ENCODE data around the gene ACO2. TPM values are rescaled to one million over a fixed set of nuclear protein-coding genes. Genes with fewer than 3 reads are reported as not detected.
"Not testable (repeated sequence)": the region's sequence is repeated elsewhere in the genome, so short reads cannot be mapped to it uniquely, and the experiment has no call there.

The ACO2 gene
- total RNA-seq, 1 experiment from 2014 or later, result 90.5 TPM

GRCh38 chr22:41429232-41429950 is 39.5 kb upstream of the ACO2 start:
- H3K4me3 ChIP-seq (ENCODE audit: low read depth, low read length), result no peak overlapping the region
- no peak overlapping the region for H3K4me3 Mint-ChIP-seq (ENCODE audit: unreplicated experiment)
- H3K27ac Mint-ChIP-seq (ENCODE audit: unreplicated experiment), result no peak overlapping the region
- no peaks in the 10 kb centered on the region for H3K4me1 ChIP-seq
- intact Hi-C loops (cut with micrococcal nuclease; ENCODE audit: unreplicated experiment), result no loop called here
- no peaks in the 10 kb centered on the region for H3K27me3 ChIP-seq (replicated peaks; ENCODE audit: control insufficient read depth, insufficient read depth, low read length)
- TF ChIP-seq CTCF (IDR thresholded peaks at IDR 0.05; ENCODE audit: insufficient read depth in 1 of 2, low read depth in 1 of 2, low read length in 1 of 2, severe bottlenecking in 1 of 2, unreplicated experiment in 1 of 2), result no peak
- POLR2A ChIA-PET, result interaction anchor here (0.6 kb wide), 1 partner anchor 507 kb away, joined by 6 read pairs; no protein-coding TSS in a partner anchor
- H3K4me1 Mint-ChIP-seq (ENCODE audit: low read depth, unreplicated experiment), result no peaks in the 10 kb centered on the region
- DNase-seq, result no peak
- H3K9me3 ChIP-seq, result no peaks in the 10 kb centered on the region
- H3K36me3 ChIP-seq (ENCODE audit: control insufficient read depth, insufficient read depth, low read length), result no peaks in the 10 kb centered on the region
- H3K36me3 Mint-ChIP-seq (ENCODE audit: insufficient read depth, unreplicated experiment), result peaks cover 42% of the 10 kb centered on the region
- H3K9me3 Mint-ChIP-seq (ENCODE audit: unreplicated experiment), result no peaks in the 10 kb centered on the region
- BruUV-seq (replicated peaks), result no TSS peak
- no peaks in the 10 kb centered on the region for H3K27me3 Mint-ChIP-seq (ENCODE audit: insufficient read depth, unreplicated experiment)
- CTCF ChIA-PET, result interaction anchor here (0.7 kb wide), 2 partner anchors 135 to 354 kb away, joined by 4 to 6 read pairs; no protein-coding TSS in a partner anchor

GRCh38 chr22:41429951-41430332 is 39.0 kb upstream of the ACO2 start:
- Mint-ChIP-seq H3K4me3 (ENCODE audit: unreplicated experiment) (no peak overlapping the region), H3K27me3 (ENCODE audit: insufficient read depth, unreplicated experiment) (no peaks in the 10 kb centered on the region), H3K9me3 (ENCODE audit: unreplicated experiment) (no peaks in the 10 kb centered on the region), H3K36me3 (ENCODE audit: insufficient read depth, unreplicated experiment) (peaks cover 44% of the 10 kb centered on the region), H3K4me1 (ENCODE audit: low read depth, unreplicated experiment) (no peaks in the 10 kb centered on the region), H3K27ac (ENCODE audit: unreplicated experiment) (no peak overlapping the region)
- DNase-seq, result no peak
- Histone ChIP-seq H3K27me3 (replicated peaks; ENCODE audit: control insufficient read depth, insufficient read depth, low read length) (no peaks in the 10 kb centered on the region), H3K4me1 (no peaks in the 10 kb centered on the region), H3K9me3 (no peaks in the 10 kb centered on the region), H3K36me3 (ENCODE audit: control insufficient read depth, insufficient read depth, low read length) (no peaks in the 10 kb centered on the region; the same call in 1 of the 2 replicates), H3K4me3 (ENCODE audit: low read depth, low read length) (no peak overlapping the region)
- no TSS peak for BruUV-seq (replicated peaks)
- CTCF ChIA-PET, result interaction anchor here (0.7 kb wide), 1 partner anchor 355 kb away, joined by 4 read pairs; no protein-coding TSS in a partner anchor
- POLR2A ChIA-PET, result no interaction called here
- no peak for TF ChIP-seq CTCF (IDR thresholded peaks at IDR 0.05; ENCODE audit: insufficient read depth in 1 of 2, low read depth in 1 of 2, low read length in 1 of 2, severe bottlenecking in 1 of 2, unreplicated experiment in 1 of 2)
- intact Hi-C loops (cut with micrococcal nuclease; ENCODE audit: unreplicated experiment), result no loop called here

GRCh38 chr22:41431656-41432055 is 37.3 kb upstream of the ACO2 start:
- intact Hi-C loops (cut with micrococcal nuclease; ENCODE audit: unreplicated experiment), result no loop called here
- no peaks in the 10 kb centered on the region for H3K27me3 Mint-ChIP-seq (ENCODE audit: insufficient read depth, unreplicated experiment)
- no peak for TF ChIP-seq CTCF (IDR thresholded peaks at IDR 0.05; ENCODE audit: insufficient read depth in 1 of 2, low read depth in 1 of 2, low read length in 1 of 2, severe bottlenecking in 1 of 2, unreplicated experiment in 1 of 2)
- Histone ChIP-seq H3K36me3 (ENCODE audit: control insufficient read depth, insufficient read depth, low read length) (peaks cover 3% of the 10 kb centered on the region), H3K27me3 (replicated peaks; ENCODE audit: control insufficient read depth, insufficient read depth, low read length) (no peaks in the 10 kb centered on the region), H3K9me3 (no peaks in the 10 kb centered on the region), H3K4me1 (no peaks in the 10 kb centered on the region), H3K4me3 (ENCODE audit: low read depth, low read length) (no peak overlapping the region)
- H3K36me3 Mint-ChIP-seq (ENCODE audit: insufficient read depth, unreplicated experiment), result peaks cover 58% of the 10 kb centered on the region
- BruUV-seq (replicated peaks), result no TSS peak
- H3K27ac Mint-ChIP-seq (ENCODE audit: unreplicated experiment), result no peak overlapping the region
- CTCF ChIA-PET, result interaction anchor here (0.7 kb wide), 1 partner anchor 101 kb away, joined by 5 read pairs; no protein-coding TSS in a partner anchor
- no peak for DNase-seq
- H3K4me3 Mint-ChIP-seq (ENCODE audit: unreplicated experiment), result no peak overlapping the region
- no peaks in the 10 kb centered on the region for H3K9me3 Mint-ChIP-seq (ENCODE audit: unreplicated experiment)
- POLR2A ChIA-PET, result no interaction called here
- no peaks in the 10 kb centered on the region for H3K4me1 Mint-ChIP-seq (ENCODE audit: low read depth, unreplicated experiment)

GRCh38 chr22:41433480-41433879 is 35.4 kb upstream of the ACO2 start:
- intact Hi-C loops (cut with micrococcal nuclease; ENCODE audit: unreplicated experiment); H3K9me3 ChIP-seq; H3K4me1 ChIP-seq; H3K4me1 Mint-ChIP-seq (ENCODE audit: low read depth, unreplicated experiment); H3K27me3 Mint-ChIP-seq (ENCODE audit: insufficient read depth, unreplicated experiment); H3K4me3 Mint-ChIP-seq (ENCODE audit: unreplicated experiment); BruUV-seq (replicated peaks); H3K27me3 ChIP-seq (replicated peaks; ENCODE audit: control insufficient read depth, insufficient read depth, low read length); DNase-seq; H3K4me3 ChIP-seq (ENCODE audit: low read depth, low read length); CTCF ChIA-PET; H3K27ac Mint-ChIP-seq (ENCODE audit: unreplicated experiment); H3K36me3 ChIP-seq (ENCODE audit: control insufficient read depth, insufficient read depth, low read length); H3K9me3 Mint-ChIP-seq (ENCODE audit: unreplicated experiment): not testable (repeated sequence)
- POLR2A ChIA-PET, result interaction anchor here (0.6 kb wide), 1 partner anchor 52 kb away, joined by 6 read pairs; the partner anchor contains the start of gene TEF
- peaks cover 72% of the 10 kb centered on the region for H3K36me3 Mint-ChIP-seq (ENCODE audit: insufficient read depth, unreplicated experiment)
